GM12891 (cell line): ENCODE data around the gene SPARCL1.

ENCODE experiments used
- POLR2A ChIP-seq: IDR thresholded peaks from 2 replicates; pipeline ENCODE4 v1.6.1; 2011; ENCODE audit warnings: low read depth, low read length, control low read depth
- POLR2AphosphoS5 ChIP-seq: IDR thresholded peaks from 2 replicates; pipeline ENCODE4 v1.6.1; 2011; ENCODE audit warnings: low read depth, low read length, control low read depth
- SPI1 ChIP-seq: IDR thresholded peaks from 2 replicates; pipeline ENCODE4 v1.6.1; 2011; ENCODE audit warnings: low read depth, low read length, control low read depth
- TAF1 ChIP-seq: IDR thresholded peaks from 2 replicates; pipeline ENCODE4 v1.6.1; 2011; ENCODE audit warnings: low read depth, low read length, control low read depth

DNA sequence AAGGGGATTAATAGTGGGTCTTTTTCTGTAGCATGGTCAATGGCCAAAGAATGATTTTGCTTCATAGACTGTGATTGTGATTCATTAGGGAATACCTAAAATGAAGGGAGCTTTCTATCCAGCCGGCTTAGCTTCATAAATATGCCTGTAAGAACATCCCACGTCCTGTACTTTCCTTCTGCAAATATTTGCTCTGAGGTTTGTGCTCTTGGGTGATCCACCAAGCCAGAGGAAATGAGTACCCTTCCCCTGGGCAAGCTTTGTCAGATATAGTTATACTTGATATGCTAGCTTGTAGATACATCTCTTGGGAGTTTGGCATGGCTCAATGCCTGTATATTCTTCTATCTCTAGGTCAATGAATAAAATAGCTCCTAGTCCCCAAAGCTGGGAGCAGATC lies 28.2 kb upstream of the SPARCL1 start:
- TF ChIP-seq TAF1 (no peak), POLR2A (no peak), POLR2AphosphoS5 (no peak), SPI1 (no peak)
